Measurements from ENCODE around the gene ARL17B.
"Not testable (repeated sequence)": the region's sequence is repeated elsewhere in the genome, so short reads cannot be mapped to it uniquely, and the experiment has no call there.

GRCh38 chr17:46231359-46231758 lies 130.2 kb downstream of the ARL17B start:
- not testable (repeated sequence) for TF ChIP-seq POLR2A (IDR thresholded peaks at IDR 0.05; ENCODE audit: low read depth, low read length); CTCF (IDR thresholded peaks at IDR 0.05; ENCODE audit: extremely low read depth in 1 of 2, insufficient read depth in 1 of 2, low read depth in 1 of 2, low read length in 2 of 2); MAX (IDR thresholded peaks at IDR 0.05; ENCODE audit: insufficient read depth, insufficient read length); POLR2AphosphoS5 (IDR thresholded peaks at IDR 0.05; ENCODE audit: insufficient read depth, low read depth, low read length); MYC (IDR thresholded peaks at IDR 0.05; ENCODE audit: low read depth, low read length); GATA2 (IDR thresholded peaks at IDR 0.05; ENCODE audit: insufficient read depth, insufficient read length, low read depth, low read length); EZH2 (IDR thresholded peaks at IDR 0.05; ENCODE audit: borderline replicate concordance, low read depth, low read length, severe bottlenecking)
